ENCODE measurements around the gene GCG.

GCG gene

DNA sequence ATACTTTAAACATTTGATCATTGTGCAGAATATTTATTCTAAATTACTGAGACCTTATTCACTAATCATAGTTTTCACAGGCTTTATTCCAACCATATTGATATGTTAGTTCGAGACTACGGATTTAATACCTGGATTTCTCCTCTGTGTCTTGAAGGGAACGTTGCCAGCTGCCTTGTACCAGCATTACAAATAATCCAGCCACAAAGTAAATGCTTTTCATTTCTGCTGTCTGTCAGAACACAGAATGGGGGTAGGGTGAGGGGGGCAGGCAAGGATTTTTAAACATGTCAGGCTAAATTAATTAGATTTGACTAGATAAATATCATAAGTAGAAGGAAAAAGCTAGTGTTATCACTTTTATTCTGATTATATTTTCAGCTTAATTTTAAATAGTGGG is 3.1 kb downstream of the GCG start:
- no peak overlapping the region for H3K4me3 ChIP-seq (ENCODE audit: low read depth, low read length)
- TF ChIP-seq CTCF (IDR thresholded peaks at IDR 0.05; ENCODE audit: low read depth, low read length, missing control alignments): no peak
- in situ Hi-C loops (cut with HindIII; ENCODE audit: low sequenced_read_pairs): no loop called here
- DNase-seq (ENCODE audit: low read depth): no peak

DNA sequence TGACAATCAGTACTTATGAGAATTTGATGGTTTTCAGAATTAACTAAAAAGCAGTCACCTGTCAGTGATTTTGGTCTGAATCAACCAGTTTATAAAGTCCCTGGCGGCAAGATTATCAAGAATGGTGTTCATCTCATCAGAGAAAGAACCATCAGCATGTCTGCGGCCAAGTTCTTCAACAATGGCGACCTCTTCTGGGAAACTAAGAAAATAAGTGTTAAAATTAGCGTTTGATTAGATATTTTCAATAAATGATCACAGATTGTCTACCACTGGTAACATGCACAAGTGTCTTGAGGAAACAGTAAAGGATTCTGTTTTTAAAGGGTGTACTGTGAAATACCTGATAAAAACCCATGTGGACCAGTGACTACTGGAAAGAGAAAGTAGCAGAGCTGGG is 8.1 kb downstream of the GCG start:
- no peak overlapping the region for H3K4me3 ChIP-seq (ENCODE audit: low read depth, low read length)
- TF ChIP-seq CTCF (IDR thresholded peaks at IDR 0.05; ENCODE audit: low read depth, low read length, missing control alignments): no peak
- in situ Hi-C loops (cut with HindIII; ENCODE audit: low sequenced_read_pairs): no loop called here
- no peak for DNase-seq (ENCODE audit: low read depth)

- no peak for TF ChIP-seq CTCF (IDR thresholded peaks at IDR 0.05; ENCODE audit: low read depth, low read length, missing control alignments)
- in situ Hi-C loops (cut with HindIII; ENCODE audit: low sequenced_read_pairs): no loop called here
- no peak for DNase-seq (ENCODE audit: low read depth)
- no peak overlapping the region for H3K4me3 ChIP-seq (ENCODE audit: low read depth, low read length)
Measured at GRCh38 chr2:162138310-162138709, 13.7 kb downstream of the GCG start.

DNA sequence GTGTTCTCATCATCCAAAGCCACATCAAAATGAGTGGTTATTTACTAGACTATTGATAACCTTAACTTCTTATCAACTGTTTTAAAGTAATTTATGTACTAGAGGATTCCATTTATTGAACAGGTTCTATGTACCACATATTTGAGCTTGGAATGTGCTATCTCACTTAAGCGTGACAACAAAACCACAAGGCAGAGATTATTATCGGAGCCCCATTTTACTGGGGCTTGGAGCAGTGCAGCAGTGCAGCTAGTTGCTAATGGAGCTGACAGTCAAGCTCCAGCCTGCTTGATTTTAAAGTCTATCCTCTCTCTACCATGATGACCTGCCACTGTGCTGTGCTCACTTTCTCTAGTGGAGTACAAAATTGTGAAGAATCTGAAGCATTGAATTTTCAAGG is 24.6 kb downstream of the GCG start:
- no peak overlapping the region for H3K4me3 ChIP-seq (ENCODE audit: low read depth, low read length)
- DNase-seq (ENCODE audit: low read depth): no peak
- no peak for TF ChIP-seq CTCF (IDR thresholded peaks at IDR 0.05; ENCODE audit: low read depth, low read length, missing control alignments)
- in situ Hi-C loops (cut with HindIII; ENCODE audit: low sequenced_read_pairs): no loop called here

DNA sequence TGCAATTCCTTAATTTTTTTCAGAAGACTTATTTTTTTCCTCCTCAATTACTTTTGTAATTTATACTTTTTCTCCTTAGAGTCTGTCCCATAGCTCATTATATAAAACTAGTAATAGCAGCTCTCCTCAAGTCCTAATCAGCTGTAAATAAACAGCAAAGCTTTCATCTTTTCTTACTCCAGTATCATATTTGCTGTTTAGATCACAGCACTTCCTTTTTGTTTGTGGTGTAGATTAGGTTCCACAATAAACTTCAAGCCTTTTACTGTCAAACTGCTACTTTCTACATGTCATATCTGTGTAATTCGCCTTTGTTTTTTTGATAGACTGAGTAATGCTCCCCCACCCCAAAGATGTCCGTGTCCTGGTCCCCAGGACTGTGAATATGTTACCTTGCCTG is 25.5 kb downstream of the GCG start:
- no peak for DNase-seq (ENCODE audit: low read depth)
- in situ Hi-C loops (cut with HindIII; ENCODE audit: low sequenced_read_pairs): no loop called here
- H3K4me3 ChIP-seq (ENCODE audit: low read depth, low read length): no peak overlapping the region
- no peak for TF ChIP-seq CTCF (IDR thresholded peaks at IDR 0.05; ENCODE audit: low read depth, low read length, missing control alignments)

DNA sequence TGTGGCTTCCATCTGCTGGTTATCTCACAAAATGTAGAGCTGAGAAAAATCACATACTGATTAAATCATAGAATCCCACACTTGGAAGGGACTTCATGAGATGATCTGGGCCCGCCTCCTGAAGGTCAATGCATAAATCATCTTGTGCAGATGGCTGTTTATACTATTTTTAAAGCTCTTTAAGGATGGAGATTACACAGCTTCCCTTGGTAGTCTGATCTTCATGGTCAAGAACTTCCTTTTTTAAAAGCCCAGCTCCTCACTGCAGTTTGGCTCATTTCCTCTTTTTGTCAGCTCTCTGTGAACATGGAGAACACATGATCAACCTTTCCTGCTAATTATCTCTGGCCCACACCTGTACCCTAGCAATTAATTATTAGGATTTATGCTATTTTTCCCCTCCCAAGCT is 25.9 kb downstream of the GCG start:
- in situ Hi-C loops (cut with HindIII; ENCODE audit: low sequenced_read_pairs): no loop called here
- DNase-seq (ENCODE audit: low read depth): no peak

More for the DNA sequence above, 25.9 kb downstream of the GCG start:
- TF ChIP-seq CTCF (IDR thresholded peaks at IDR 0.05; ENCODE audit: low read depth, low read length, missing control alignments): no peak
- no peak overlapping the region for H3K4me3 ChIP-seq (ENCODE audit: low read depth, low read length)

Measured in astrocyte of the cerebellum (primary cell).